Fibroblast of the aortic adventitia (primary cell): ENCODE results near the gene ESPL1. TPM values are rescaled to one million over a fixed set of nuclear protein-coding genes. Genes with fewer than 3 reads are reported as not detected.
A peak's percentile ranks its signal among the peaks of the same experiment; 100 is the strongest.

Experiments used
- DNase-seq: peaks from one replicate; pipeline ENCODE4 v3.0.0-alpha.2; 2010; ENCODE audit warnings: low read depth
- H3K4me3 ChIP-seq: 2 replicates; pipeline ENCODE4 v1.5.1; 2011; ENCODE audit warnings: low read depth, mild to moderate bottlenecking, control low read depth, low read length, moderate library complexity
- CTCF ChIP-seq: IDR thresholded peaks from 2 replicates; pipeline ENCODE4 v1.5.1; 2011; ENCODE audit warnings: mild to moderate bottlenecking, low read length, control low read depth, inconsistent platforms; ENCODE audit not compliant: insufficient read depth
- total RNA-seq: library from RNA; depleted of rRNA; stranded (reverse); fragments of >200 nt; gene quantifications from 2 replicates; pipeline ENCODE4 v1.2.3, GENCODE V29; 2012; ENCODE audit warnings: low replicate concordance

The ESPL1 gene
- total RNA-seq, 1 donor = 13.5 TPM

- no peak for TF ChIP-seq CTCF
- no peak overlapping the region for H3K4me3 ChIP-seq
- DNase-seq = no peak
These were observed 22.8 kb upstream of the ESPL1 start for GRCh38 chr12:53245286-53245685.

- DNase-seq = peak; percentile 73
- peak overlapping the region; percentile 83 for H3K4me3 ChIP-seq
- peak; percentile 44 for TF ChIP-seq CTCF
These were observed 16.4 kb upstream of the ESPL1 start for GRCh38 chr12:53251477-53252348.

- peak; percentile 37 for DNase-seq
- peak overlapping the region; percentile 83 for H3K4me3 ChIP-seq
- TF ChIP-seq CTCF = no peak
These were observed 15.7 kb upstream of the ESPL1 start for GRCh38 chr12:53252349-53252916.

GRCh38 chr12:53253298-53253697 is 14.8 kb upstream of the ESPL1 start:
- peak overlapping the region; percentile 83 for H3K4me3 ChIP-seq
- TF ChIP-seq CTCF = no peak

GRCh38 chr12:53254816-53255545 is 13.1 kb upstream of the ESPL1 start:
- no peak for TF ChIP-seq CTCF
- H3K4me3 ChIP-seq = no peak overlapping the region
- no peak for DNase-seq

More at GRCh38 chr12:53253298-53253697, 14.8 kb upstream of the ESPL1 start:
- no peak for DNase-seq

- no peak for DNase-seq
- TF ChIP-seq CTCF = no peak
- no peak overlapping the region for H3K4me3 ChIP-seq
These were observed 12.1 kb upstream of the ESPL1 start for GRCh38 chr12:53255996-53256395.
